ENCODE results near the gene RXFP2. TPM values are rescaled to one million over a fixed set of nuclear protein-coding genes. Genes with fewer than 3 reads are reported as not detected.

Gene RXFP2
- total and polyA plus RNA-seq, 7 donors = not detected

- Histone ChIP-seq H3K36me3 (no peaks in the 10 kb centered on the region), H3K9me3 (peaks cover 0 to 2% (median 0%) of the 10 kb centered on the region in 4 donors), H3K4me1 (no peaks in the 10 kb centered on the region), H3K4me3 (no peak overlapping the region), H3K27ac (no peak overlapping the region), H3K27me3 (no peaks in the 10 kb centered on the region)
- no peak for DNase-seq
- TF ChIP-seq POLR2AphosphoS5 (IDR thresholded peaks at IDR 0.05) (no peak), CTCF (IDR thresholded peaks at IDR 0.05) (no peak), POLR2A (IDR thresholded peaks at IDR 0.05) (no peak), EP300 (IDR thresholded peaks at IDR 0.05) (no peak)
- intact Hi-C loops (cut with DNase I) = no loop called here
Observed at GRCh38 chr13:31717583-31717982, 21.7 kb upstream of the RXFP2 start.

GRCh38 chr13:31719214-31719613, 20.1 kb upstream of the RXFP2 start:
- 72 to 77% methylated on average over 3 of the region's 3 CpGs for WGBS, 2 donors
- no peaks in the 10 kb centered on the region for H3K4me1 ChIP-seq
- no peak for DNase-seq
- intact Hi-C loops (cut with DNase I) = no loop called here
- no peak overlapping the region for H3K27ac ChIP-seq
- no peak overlapping the region for H3K4me3 ChIP-seq
- H3K9me3 ChIP-seq = peaks cover 0 to 3% (median 0%) of the 10 kb centered on the region in 4 donors
- no peak for TF ChIP-seq POLR2A (IDR thresholded peaks at IDR 0.05)
- TF ChIP-seq EP300 (IDR thresholded peaks at IDR 0.05) = no peak
- TF ChIP-seq POLR2AphosphoS5 (IDR thresholded peaks at IDR 0.05) = no peak
- TF ChIP-seq CTCF (IDR thresholded peaks at IDR 0.05) = no peak
- H3K27me3 ChIP-seq = no peaks in the 10 kb centered on the region
- H3K36me3 ChIP-seq = no peaks in the 10 kb centered on the region

- WGBS, 2 donors = 55 to 60% methylated on average over 5 of the region's 5 CpGs
- Histone ChIP-seq H3K36me3 (no peaks in the 10 kb centered on the region), H3K9me3 (peaks cover 0 to 3% (median 0%) of the 10 kb centered on the region in 4 donors), H3K4me3 (no peak overlapping the region), H3K4me1 (no peaks in the 10 kb centered on the region), H3K27ac (no peak overlapping the region), H3K27me3 (no peaks in the 10 kb centered on the region)
- no peak for DNase-seq
- no peak for TF ChIP-seq POLR2AphosphoS5 (IDR thresholded peaks at IDR 0.05)
- no peak for TF ChIP-seq POLR2A (IDR thresholded peaks at IDR 0.05)
- no peak for TF ChIP-seq EP300 (IDR thresholded peaks at IDR 0.05)
- no peak for TF ChIP-seq CTCF (IDR thresholded peaks at IDR 0.05)
- intact Hi-C loops (cut with DNase I) = no loop called here
Observed at GRCh38 chr13:31722673-31723072, 16.7 kb upstream of the RXFP2 start.

GRCh38 chr13:31725841-31726240, 13.5 kb upstream of the RXFP2 start:
- DNase-seq = no peak
- Histone ChIP-seq H3K27me3 (no peaks in the 10 kb centered on the region), H3K4me1 (no peaks in the 10 kb centered on the region), H3K9me3 (peaks cover 0 to 3% (median 0%) of the 10 kb centered on the region in 4 donors), H3K36me3 (no peaks in the 10 kb centered on the region), H3K4me3 (no peak overlapping the region), H3K27ac (no peak overlapping the region)
- WGBS, 2 donors = 91 to 95% methylated on average over 5 of the region's 5 CpGs
- TF ChIP-seq CTCF (IDR thresholded peaks at IDR 0.05) (no peak), POLR2AphosphoS5 (IDR thresholded peaks at IDR 0.05) (no peak), EP300 (IDR thresholded peaks at IDR 0.05) (no peak), POLR2A (IDR thresholded peaks at IDR 0.05) (no peak)
- intact Hi-C loops (cut with DNase I) = no loop called here

GRCh38 chr13:31731921-31732320, 7.4 kb upstream of the RXFP2 start:
- intact Hi-C loops (cut with DNase I) = no loop called here
- no peak overlapping the region for H3K27ac ChIP-seq
- no peak overlapping the region for H3K4me3 ChIP-seq
- no peaks in the 10 kb centered on the region for H3K4me1 ChIP-seq
- no peaks in the 10 kb centered on the region for H3K36me3 ChIP-seq
- H3K9me3 ChIP-seq = no peaks in the 10 kb centered on the region
- H3K27me3 ChIP-seq = no peaks in the 10 kb centered on the region
- DNase-seq = no peak
- WGBS, 2 donors = 37 to 85% methylated on average over 6 of the region's 6 CpGs
- no peak for TF ChIP-seq CTCF (IDR thresholded peaks at IDR 0.05)
- no peak for TF ChIP-seq POLR2A (IDR thresholded peaks at IDR 0.05)
- TF ChIP-seq EP300 (IDR thresholded peaks at IDR 0.05) = no peak
- TF ChIP-seq POLR2AphosphoS5 (IDR thresholded peaks at IDR 0.05) = no peak
